HG02870 (cell line): ENCODE results near the gene EGFL6.
"Not testable (repeated sequence)": the region's sequence is repeated elsewhere in the genome, so short reads cannot be mapped to it uniquely, and the experiment has no call there.

Experiments
- ATAC-seq: cut with Tn5 transposase; IDR thresholded peaks from one replicate; pipeline ENCODE4 v1.9.1; 2021; ENCODE audit warnings: mild to moderate bottlenecking, moderate library complexity; ENCODE audit not compliant: unreplicated experiment

Gene EGFL6

DNA sequence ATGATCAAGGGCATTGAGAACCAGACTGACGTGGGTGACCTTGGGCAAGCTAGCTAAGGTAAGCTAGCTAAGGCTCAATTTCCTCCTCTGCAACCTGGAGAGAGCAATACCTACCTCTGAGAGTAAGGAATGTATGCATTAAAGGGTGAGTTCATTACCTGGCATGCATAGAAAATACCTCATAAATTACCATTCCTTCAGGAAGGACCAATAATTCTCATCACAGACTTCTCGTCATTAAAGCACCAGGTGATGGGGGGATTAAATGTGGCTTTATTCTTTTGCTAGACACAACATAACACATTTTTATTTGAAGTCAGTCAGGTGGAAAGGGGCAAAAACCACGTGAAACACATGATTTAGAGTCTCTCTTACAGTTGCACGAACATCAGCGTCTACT is 21.5 kb downstream of the EGFL6 start:
- ATAC-seq = no peak

DNA sequence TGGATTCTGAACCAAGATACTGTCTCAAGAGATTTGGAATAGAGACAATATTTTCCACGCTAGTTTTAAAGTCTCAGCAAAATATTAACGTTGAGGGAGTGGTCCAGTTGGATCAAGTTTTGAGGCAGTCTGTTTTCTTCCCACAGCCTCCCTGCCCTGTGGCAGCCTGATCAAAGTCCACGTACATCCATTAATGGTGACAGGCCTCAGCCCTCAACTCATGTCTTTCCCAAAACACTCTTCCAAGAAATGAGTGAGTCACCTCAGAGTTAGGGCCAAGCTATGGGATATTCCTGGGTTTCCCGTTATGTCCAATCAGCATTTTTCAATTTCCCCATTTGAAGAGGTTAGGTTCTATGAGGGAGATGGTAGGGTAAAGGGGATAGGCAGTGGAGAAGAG is 28.5 kb downstream of the EGFL6 start:
- ATAC-seq = no peak

DNA sequence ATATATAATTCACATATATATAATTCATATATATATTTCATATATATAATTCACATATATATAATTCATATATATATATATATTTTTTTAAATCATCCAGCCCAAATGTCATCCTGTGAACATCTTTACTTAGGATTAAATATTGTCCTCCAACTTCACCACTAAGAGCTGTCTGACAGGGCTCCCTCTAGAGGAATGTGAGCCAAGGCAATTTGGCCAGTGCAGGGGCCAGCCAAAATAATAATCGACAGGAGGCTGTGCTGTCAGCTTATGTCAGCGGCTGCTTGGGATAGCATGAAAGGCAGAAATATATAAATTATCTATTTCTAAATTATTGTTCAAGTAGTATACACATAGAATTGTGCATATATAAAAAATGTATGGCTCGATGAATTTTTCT is 29.5 kb downstream of the EGFL6 start:
- ATAC-seq = no peak

DNA sequence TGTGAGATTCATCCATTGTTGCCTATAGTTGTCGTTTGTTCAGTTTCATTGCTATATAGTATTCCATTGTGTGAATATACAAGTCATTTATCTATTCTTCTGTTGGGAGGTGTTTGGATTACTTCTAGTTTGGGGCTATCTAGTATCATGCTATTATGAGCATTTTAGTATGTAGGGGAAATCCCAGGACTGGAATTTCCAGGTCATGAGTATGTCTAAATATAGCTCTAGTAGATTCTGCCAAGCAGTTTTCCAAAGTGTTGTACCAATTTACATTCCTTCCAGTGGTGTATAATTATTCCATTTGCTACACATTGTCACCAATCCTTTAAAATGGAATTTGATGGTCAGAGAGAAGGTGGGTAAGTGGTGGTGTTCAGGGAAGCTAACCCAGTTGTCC is 30.1 kb downstream of the EGFL6 start:
- no peak for ATAC-seq

DNA sequence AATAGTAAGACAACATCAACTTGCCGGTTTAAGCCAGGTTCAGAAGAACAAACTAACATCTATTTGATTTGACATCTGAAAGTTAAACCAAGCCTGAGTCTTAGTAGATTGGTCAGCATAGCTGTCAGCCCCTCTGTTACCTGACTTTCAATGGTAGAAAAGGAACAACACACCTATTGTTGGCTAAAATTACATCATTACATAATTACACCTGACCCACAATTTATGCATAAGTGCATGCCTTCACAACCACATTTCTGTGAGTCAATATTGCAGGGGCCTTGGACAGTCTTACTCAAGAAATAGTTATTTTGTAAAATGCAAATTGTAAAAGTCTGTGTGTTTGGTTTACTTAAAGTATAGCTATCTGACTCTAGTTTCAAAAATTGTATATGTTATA is 36.2 kb downstream of the EGFL6 start:
- ATAC-seq = no peak

DNA sequence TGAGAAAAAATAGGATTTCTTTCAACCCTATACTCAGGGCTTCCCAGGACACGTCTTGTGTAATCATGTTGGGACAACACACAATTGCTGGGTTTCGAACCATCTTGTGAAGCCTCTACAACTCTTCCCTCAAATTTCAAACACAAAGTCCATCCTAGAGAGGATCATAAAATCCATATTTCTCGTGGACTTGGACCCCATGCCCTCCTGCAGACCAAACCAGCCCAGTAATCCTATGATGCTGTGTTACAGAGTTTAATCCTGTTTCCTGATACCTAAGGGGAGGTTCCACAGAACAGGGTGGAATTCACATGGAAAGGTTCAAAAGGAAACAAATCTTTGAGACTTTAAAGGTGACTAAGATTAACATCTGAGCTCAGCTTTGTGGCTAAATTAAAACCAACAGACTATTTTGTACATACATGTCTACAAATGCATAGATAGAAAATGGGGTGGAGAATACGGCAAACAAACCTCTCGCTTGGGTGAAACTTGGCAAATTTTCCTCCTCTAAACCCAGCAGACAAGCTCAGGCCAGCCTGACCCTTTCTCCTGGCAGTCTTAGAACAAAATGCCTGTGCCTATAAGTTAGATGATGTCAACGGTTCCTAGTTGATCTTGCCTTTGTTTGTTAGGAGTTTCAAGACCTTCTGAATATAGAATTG is 38.1 kb downstream of the EGFL6 start:
- no peak for ATAC-seq

DNA sequence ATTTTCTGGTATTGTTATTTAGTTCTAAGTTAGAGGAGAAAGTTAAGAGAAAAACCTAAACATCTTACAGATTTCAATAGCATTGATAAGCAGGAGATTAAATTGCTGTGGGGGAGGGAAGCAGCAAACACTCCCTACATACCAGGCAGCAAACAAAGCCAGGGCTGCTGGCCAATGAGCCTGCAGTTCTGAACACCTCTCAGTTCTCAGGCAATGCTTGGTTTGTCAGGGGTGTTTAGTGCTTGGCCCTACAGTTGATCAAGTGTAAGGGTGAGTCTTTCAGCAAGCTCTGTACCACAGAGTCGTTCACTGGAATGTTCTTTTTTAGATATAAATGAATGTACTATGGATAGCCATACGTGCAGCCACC is 38.6 kb downstream of the EGFL6 start:
- no peak for ATAC-seq

DNA sequence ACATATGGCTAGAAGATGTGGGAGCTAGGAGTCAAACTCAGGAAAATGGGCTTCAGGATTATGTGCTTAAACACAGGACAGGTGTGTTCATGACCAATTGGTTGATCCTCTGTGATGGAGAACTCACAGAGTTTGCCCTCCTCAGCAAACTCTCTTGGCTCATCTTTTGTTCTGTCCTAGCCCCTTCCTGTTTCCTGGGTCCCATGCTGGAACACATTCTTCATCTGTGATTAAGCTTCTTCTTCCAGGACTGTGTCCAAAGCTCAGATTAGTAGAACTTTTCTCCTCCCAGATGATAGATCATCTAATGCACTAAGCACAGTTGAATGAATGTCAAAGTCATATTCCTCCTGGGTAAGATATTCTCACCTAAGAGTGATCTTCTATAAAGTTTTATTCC is 44.8 kb downstream of the EGFL6 start:
- no peak for ATAC-seq

DNA sequence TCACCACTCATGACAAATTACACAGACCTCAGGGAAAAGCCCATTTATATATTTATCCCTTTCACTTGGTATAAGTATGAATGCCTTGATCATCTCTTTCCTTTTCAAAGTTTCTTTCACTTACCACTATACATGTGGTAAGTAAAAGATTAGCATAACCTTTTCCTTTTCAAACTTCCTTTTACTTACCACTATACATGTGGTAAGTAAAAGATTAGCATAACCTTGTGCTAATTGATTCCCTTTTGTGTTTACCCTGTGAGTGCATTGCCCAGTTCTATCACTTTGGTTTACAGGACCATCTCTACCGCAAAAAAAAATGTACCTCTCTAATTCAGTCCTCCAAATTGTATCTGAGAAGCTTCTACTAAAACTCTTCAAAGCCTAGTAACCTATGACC is 50.8 kb downstream of the EGFL6 start:
- ATAC-seq = no peak

DNA sequence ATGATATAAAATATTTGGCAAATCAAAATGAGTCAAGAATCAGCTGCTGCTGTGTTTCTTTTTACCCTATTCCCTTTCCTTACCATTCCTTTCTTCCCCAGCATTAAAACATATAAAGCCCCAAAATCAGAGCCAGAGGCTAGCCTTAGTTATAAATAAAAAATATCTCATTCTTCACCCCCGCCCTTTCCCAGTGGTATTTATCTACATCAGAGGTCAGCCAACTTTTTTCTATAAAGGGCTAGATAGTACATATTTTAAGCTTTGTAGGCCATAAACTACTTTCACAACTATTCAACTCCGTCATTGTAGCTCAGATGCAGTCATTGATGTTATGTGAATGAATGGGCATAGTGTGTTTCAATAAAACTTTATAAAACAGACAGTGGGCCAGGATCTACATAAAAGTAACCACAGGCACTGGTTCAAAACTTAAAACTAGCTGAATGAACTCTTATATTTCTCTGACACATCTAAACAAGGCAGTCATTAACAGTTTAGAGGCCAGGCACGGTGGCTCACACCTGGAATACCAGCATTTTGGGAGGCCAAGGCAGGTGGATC is 53.1 kb downstream of the EGFL6 start:
- ATAC-seq = no peak

DNA sequence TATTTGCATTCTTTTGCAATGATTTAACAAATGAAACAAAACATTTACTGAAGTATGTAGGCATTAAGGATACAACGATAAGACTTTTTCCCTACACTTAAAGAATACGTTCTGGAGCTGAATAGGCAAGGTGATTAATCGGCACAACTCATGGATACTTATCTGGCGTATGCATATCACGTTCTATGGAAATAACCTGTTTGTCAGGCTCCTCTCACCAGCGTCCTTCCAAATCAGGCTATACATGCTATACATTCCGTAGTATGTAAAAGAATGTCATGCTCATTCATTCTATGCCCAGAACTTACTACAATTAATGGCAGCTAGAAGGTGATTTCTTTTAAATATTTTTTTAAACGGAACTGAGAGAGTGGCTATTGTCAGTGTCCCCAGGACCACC is 57.9 kb downstream of the EGFL6 start:
- no peak for ATAC-seq

DNA sequence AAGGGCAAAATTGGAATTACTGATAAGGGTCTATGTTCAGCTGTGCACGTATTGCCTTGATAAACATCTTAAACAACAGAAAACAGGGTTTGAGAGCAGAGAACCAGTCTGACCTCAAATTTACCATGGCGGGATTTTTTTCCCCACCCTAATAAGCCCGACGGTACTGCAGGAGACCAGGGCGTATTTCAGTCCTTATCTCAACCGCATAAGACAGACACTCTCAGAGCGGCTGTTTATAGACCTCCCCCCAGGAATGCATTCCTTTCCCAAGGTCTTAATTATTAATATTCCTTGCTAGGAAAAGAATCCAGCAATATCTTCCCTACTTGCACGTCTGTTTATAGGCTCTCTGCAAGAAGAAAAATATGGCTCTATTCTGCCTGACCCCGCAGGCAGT is 67.8 kb downstream of the EGFL6 start:
- not testable (repeated sequence) for ATAC-seq

DNA sequence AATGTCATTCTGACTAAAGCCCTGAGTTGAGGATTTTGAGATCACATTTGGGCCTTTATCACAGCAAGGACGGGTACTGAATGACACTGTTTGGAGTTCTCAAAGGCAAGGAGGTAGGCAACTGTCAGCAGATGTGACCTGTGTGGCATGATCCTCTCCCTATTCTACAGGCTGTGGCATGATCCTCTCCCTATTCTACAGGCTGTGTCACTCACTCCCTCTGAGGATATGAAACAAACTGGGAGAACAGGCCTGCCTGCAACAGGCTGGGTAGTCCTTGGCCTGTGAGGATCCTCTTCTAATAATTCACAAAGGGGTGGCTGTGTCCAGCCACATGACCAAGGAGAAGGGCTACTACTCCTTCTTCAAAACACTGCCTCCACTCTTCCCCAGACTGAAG is 68.6 kb downstream of the EGFL6 start:
- ATAC-seq = no peak

DNA sequence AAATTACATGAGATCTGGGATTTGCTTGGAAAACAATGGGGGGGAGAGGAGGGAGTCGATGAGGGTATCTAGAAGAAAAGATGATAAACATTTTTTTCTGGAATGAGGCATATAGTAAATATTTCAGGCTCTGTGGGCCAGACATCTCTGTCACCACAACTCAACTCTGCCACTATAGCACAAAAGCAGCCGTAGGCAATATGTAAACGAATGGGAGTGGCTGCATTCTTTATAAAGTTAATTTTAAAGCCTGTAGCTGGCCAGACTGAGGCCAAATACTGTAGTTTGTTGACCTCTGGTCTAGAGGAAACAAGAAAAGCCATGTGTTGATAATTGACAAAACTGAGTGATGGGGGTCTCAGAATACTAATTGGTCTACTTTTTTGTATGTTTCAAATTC is 69.4 kb downstream of the EGFL6 start:
- no peak for ATAC-seq

DNA sequence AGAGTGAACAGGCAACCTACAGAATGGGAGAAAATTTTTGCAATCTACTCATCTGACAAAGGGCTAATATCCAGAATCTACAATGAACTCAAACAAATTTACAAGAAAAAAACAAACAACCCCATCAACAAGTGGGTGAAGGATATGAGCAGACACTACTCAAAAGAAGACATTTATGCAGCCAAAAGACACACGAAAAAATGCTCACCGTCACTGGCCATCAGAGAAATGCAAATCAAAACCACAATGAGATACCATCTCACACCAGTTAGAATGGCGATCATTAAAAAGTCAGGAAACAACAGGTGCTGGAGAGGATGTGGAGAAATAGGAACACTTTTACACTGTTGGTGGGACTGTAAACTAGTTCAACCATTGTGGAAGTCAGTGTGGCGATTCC is 72.3 kb downstream of the EGFL6 start:
- not testable (repeated sequence) for ATAC-seq

DNA sequence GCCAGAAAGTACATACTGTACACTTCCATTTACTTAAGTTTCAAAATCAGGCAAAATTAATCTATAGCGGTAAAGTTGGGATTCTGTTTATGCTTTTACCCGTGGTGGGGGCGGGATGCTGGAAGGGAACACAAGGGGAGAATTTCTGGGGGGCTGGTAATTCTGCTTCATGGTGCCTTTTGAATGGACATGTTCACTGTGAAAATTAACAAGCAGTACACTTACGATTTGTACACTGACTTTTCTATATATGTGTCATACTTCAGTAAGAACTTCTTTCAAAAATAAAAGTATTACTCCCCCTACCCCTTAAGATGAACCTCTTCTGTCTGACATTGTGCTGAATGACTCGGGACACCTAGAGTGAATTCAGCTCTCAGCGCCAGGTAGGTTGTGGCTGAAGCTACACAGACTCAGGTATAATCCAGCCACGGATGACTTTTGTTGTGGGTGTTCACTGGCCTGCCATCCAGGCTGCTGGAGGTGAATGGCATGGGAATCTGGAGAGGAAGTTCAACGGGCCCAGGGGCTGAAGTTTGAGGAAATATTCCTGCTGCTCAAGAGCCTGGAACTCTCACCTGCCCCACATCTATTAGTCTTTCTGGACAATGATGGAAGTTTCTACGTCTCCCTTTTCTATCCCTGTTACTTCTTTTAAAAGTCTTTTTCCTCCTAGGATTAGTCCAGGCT is 76.2 kb downstream of the EGFL6 start:
- no peak for ATAC-seq

DNA sequence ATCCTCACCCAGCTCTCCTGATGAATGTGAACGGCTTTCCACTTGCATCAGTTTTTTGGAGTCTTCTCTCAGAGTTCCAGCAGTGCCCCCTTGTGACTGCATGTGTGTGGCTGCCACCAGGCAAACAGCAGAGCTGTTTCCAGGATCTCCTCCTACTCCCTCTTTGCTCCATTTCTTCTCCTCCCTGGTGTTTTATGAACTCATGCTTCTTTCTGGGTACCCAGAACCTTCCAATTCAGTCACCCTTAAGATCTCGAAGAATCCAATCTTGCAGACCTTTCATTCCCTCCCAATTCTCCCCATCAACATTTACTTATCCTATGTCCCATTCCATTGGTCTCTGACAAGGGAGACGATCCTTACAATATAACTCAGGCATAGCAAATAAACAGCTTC is 76.8 kb downstream of the EGFL6 start:
- no peak for ATAC-seq

DNA sequence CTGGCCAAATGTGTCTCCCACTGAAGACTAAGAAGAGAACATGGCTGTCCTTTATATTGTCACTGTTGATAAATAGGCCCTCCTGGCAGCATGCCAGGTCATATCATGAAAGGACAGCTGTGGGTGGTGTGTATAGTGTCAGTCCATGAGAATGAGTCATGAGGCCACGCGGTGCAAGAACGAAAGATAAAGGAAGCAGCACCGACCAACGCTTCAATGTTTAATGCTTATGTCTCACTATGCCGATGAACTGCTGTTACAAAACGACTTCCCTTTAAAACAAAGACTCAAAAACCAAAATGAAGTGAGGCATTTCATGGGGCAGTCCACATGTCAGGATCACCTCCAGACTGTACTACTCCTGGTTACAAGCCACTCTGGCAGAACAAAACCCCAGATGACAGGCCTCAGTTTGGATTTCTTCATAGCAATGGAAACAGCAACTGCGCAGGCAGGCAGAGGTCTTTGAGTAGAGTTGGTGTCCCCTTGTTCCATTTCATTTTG is 78.4 kb downstream of the EGFL6 start:
- ATAC-seq = no peak

DNA sequence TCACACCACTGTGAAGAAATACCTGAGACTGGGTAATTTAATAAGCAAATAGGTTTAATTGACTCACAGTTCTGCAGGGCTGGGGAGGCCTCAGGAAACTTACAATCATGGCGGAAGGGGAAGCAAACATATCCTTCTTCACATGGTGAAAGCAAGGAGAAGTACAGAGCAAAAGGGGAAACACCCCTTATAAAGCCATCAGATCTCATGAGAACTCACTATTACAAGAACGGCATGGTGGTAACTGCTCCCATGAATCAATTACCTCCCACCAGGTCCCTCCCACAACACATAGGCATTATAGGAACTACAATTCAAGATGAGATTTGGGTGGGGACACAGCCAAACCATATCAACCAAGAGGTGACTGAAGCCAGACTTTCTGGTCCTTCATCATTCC is 78.9 kb downstream of the EGFL6 start:
- not testable (repeated sequence) for ATAC-seq

DNA sequence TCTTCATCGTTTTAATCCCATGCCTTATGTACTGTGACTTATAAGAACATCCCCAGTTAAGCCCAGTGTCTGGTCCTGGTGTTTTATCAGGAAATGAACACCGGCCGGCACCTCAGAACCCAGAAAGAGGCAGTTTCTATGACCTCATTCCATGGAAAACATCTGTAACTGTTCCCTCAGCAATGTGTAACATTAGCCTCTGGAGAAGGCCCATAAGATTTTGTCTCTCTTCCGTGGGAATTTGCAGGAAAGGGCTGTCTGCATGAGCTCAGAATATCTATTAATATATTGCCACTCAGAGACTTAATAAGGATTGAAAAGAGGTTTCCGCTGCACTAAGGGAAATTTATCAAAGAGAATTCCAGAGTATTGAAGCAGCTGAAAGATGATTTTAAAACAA is 80.4 kb downstream of the EGFL6 start:
- no peak for ATAC-seq

DNA sequence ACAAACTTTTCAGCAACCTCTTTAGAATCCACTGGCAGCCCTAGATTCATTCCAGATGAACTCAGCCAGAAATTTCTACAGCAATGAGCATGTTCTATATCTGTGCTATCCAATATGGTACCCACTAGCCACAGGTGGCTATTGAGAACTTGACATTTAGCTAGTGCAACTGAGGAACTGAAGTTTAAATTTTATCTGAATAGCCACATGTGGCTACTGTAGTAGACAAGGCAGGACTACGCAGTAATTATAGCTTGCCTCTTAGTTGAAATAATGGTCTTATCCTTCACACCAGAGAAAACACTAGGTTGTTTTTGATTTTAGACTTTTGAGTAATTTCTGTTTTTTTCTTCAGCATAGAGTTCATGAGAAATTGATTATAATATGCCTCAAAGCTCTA is 80.9 kb downstream of the EGFL6 start:
- ATAC-seq = no peak

DNA sequence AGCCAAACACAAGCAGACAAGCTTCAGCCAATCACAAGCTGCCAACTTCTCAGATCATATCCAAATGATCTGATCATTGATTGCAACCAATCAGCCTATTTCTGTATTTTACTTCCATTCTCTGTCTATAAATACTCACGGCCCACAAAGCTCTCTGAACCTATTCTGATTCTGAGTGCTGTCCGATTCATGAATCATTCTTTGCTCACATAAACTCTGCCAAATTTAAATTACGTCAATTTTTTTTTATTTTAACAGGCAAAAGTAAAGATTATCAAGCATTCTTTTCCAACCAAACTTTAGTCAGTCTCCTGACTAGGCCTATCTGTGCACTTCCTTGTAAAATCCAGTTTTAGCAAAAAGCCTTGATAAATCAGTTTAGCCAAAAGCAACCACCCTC is 81.7 kb downstream of the EGFL6 start:
- no peak for ATAC-seq
